Upper lobe of right lung (tissue), 1 donor: ENCODE measurements around the gene ZNF616. TPM values are rescaled to one million over a fixed set of nuclear protein-coding genes. Genes with fewer than 3 reads are reported as not detected.

Experiments
- ATAC-seq: fragments of 200-7000 bp; cut with Tn5 transposase; one replicate; pipeline ENCODE4 v1.9.1; 2020; ENCODE audit warnings: mild to moderate bottlenecking, moderate library complexity
- DNase-seq: peaks from one replicate; pipeline ENCODE4 v3.0.0-alpha.2; 2020
- H3K27ac ChIP-seq: fragments of 200-600 bp; one replicate; pipeline ENCODE4 v1.8.0; 2022
- H3K27me3 ChIP-seq: fragments of 200-600 bp; one replicate; pipeline ENCODE4 v1.8.0; 2022; ENCODE audit warnings: mild to moderate bottlenecking
- H3K36me3 ChIP-seq: fragments of 200-600 bp; one replicate; pipeline ENCODE4 v1.8.0; 2022
- H3K4me1 ChIP-seq: fragments of 200-600 bp; one replicate; pipeline ENCODE4 v1.8.0; 2022
- H3K4me3 ChIP-seq: fragments of 200-600 bp; one replicate; pipeline ENCODE4 v1.8.0; 2022; ENCODE audit warnings: mild to moderate bottlenecking
- H3K9me3 ChIP-seq: fragments of 200-600 bp; one replicate; pipeline ENCODE4 v1.8.0; 2022
- CTCF ChIP-seq: fragments of 200-600 bp; IDR thresholded peaks from one replicate; pipeline ENCODE4 v1.8.0; 2022; ENCODE audit warnings: antibody characterized with exemption
- intact Hi-C: fragments of 100-400 bp; cut with DNase I; formaldehyde crosslinking; loops from one replicate; pipeline ENCODE4 v1.11.0; 2022
- long read RNA-seq: library from polyadenylated mRNA; unstranded; transcript quantifications from one replicate; pipeline ENCODE4 v2.0.0, GENCODE V29; 2021
- total RNA-seq: library from RNA; stranded (reverse); fragmentation: NEBNext Ultra II Directional; extraction: Animal tissue kit (Norgen Biotek cat#: 25700); gene quantifications from one replicate; pipeline ENCODE4 v1.2.1, GENCODE V29; 2021
- donor health status: DM: no; HTN: yes; CAD: no; lungs with severe emphysema.

ZNF616 gene
- total RNA-seq, result 9.5 TPM
- long read RNA-seq, full-length matches to known transcripts, result 8 of 11 reads
- long read RNA-seq, partial matches to known transcripts, result 0 of 11 reads
- long read RNA-seq, other reads (novel, unspliced or antisense), result 3 of 11 reads

GRCh38 chr19:52139252-52140031 lies at the start of gene ZNF616:
Gene ZNF616, minus strand, starts transcription at chr19:52139938. Its CDS starts 9,426 bp downstream, at chr19:52130512.
- Histone ChIP-seq H3K27me3 (no peaks in the 10 kb centered on the region), H3K36me3 (no peaks in the 10 kb centered on the region), H3K4me3 (peak within 1 kb of the TSS; percentile 89), H3K27ac (peak within 1 kb of the TSS; percentile 93), H3K4me1 (peaks cover 15% of the 10 kb centered on the region), H3K9me3 (no peaks in the 10 kb centered on the region)
- intact Hi-C loops, result loop anchor here (5.0 kb wide), 1 partner anchor 98 kb away; no protein-coding TSS in a partner anchor
- ATAC-seq, result peak; percentile 94
- peak; percentile 99 for DNase-seq
- TF ChIP-seq CTCF, result peak; percentile 78

- intact Hi-C loops, result no loop called here
- Histone ChIP-seq H3K27ac (peak overlapping the region; percentile 99), H3K27me3 (no peaks in the 10 kb centered on the region), H3K36me3 (peaks cover 12% of the 10 kb centered on the region), H3K4me3 (peak overlapping the region; percentile 58), H3K9me3 (no peaks in the 10 kb centered on the region), H3K4me1 (peaks cover 38% of the 10 kb centered on the region)
- no peak for TF ChIP-seq CTCF
- ATAC-seq (no peak), DNase-seq (peak; percentile 100)
These were observed 49.3 kb upstream of the ZNF616 start for GRCh38 chr19:52188822-52189734.

- Histone ChIP-seq H3K27ac (no peak overlapping the region), H3K36me3 (no peaks in the 10 kb centered on the region), H3K27me3 (no peaks in the 10 kb centered on the region), H3K9me3 (no peaks in the 10 kb centered on the region), H3K4me3 (no peak overlapping the region), H3K4me1 (peaks cover 25% of the 10 kb centered on the region)
- intact Hi-C loops, result no loop called here
- ATAC-seq (no peak), DNase-seq (no peak)
- TF ChIP-seq CTCF, result no peak
These were observed 47.7 kb upstream of the ZNF616 start for GRCh38 chr19:52187407-52187806.

GRCh38 chr19:52176574-52176973 lies 36.8 kb upstream of the ZNF616 start:
- DNase-seq, result no peak
- TF ChIP-seq CTCF, result no peak
- no peak overlapping the region for H3K27ac ChIP-seq

GRCh38 chr19:52172347-52172746 lies 32.6 kb upstream of the ZNF616 start:
- intact Hi-C loops, result no loop called here
- no peaks in the 10 kb centered on the region for H3K27me3 ChIP-seq
- TF ChIP-seq CTCF, result no peak
- no peaks in the 10 kb centered on the region for H3K9me3 ChIP-seq
- DNase-seq (no peak), ATAC-seq (no peak)
- peaks cover 10% of the 10 kb centered on the region for H3K4me1 ChIP-seq
- H3K4me3 ChIP-seq, result no peak overlapping the region
- peaks cover 8% of the 10 kb centered on the region for H3K36me3 ChIP-seq
- no peak overlapping the region for H3K27ac ChIP-seq

More at GRCh38 chr19:52176574-52176973, 36.8 kb upstream of the ZNF616 start:
- H3K4me3 ChIP-seq, result no peak overlapping the region
- intact Hi-C loops, result no loop called here
- ATAC-seq, result no peak
- no peaks in the 10 kb centered on the region for H3K9me3 ChIP-seq
- no peaks in the 10 kb centered on the region for H3K36me3 ChIP-seq
- H3K27me3 ChIP-seq, result no peaks in the 10 kb centered on the region
- H3K4me1 ChIP-seq, result no peaks in the 10 kb centered on the region
